Sigmoid colon (tissue), 7 donors: ENCODE results near the gene MYO1F. TPM values are rescaled to one million over a fixed set of nuclear protein-coding genes. Genes with fewer than 3 reads are reported as not detected.

ENCODE experiments used
- DNase-seq: peaks from one replicate; pipeline ENCODE4 v3.0.0-alpha.2; 2019
- H3K27ac ChIP-seq, 4 donors: fragments of 200-600 bp; sonication (generic); one replicate each; pipeline ENCODE4 v1.5.1; 2016 to 2019; ENCODE audit warnings: mild to moderate bottlenecking in 1 of 4
- H3K27me3 ChIP-seq, 3 donors: fragments of 200-600 bp; sonication (generic); one replicate each; pipeline ENCODE4 v1.5.1; 2019; ENCODE audit warnings: mild to moderate bottlenecking in 1 of 3
- H3K36me3 ChIP-seq, 4 donors: fragments of 200-600 bp; sonication (generic); one replicate each; pipeline ENCODE4 v1.5.1; 2016 to 2019
- H3K4me1 ChIP-seq, 4 donors: fragments of 200-600 bp; sonication (generic); one replicate each; pipeline ENCODE4 v1.5.1; 2017 to 2019
- H3K4me3 ChIP-seq, 4 donors: fragments of 200-600 bp; sonication (generic); one replicate each; pipeline ENCODE4 v1.5.1; 2017 to 2019; ENCODE audit warnings: mild to moderate bottlenecking in 2 of 4, moderate library complexity in 1 of 4
- H3K9me3 ChIP-seq, 4 donors: fragments of 200-600 bp in 3 of 4; sonication (generic) in 3 of 4; one replicate each; pipeline versions ENCODE4 v1.5.1 to v1.6.1; 2013 to 2019
- CTCF ChIP-seq, 4 experiments: fragments of 450-650 bp in 3 of 4; fragments of 200-600 bp in 1 of 4; IDR thresholded peaks; one replicate each; pipeline ENCODE4 v1.5.1; 2016 to 2019; ENCODE audit warnings: antibody characterized with exemption in 4 of 4, mild to moderate bottlenecking in 3 of 4, moderate library complexity in 2 of 4
- EP300 ChIP-seq, 4 donors: sonication (generic); formaldehyde crosslinking; IDR thresholded peaks; one replicate each; pipeline ENCODE4 v1.6.1; 2017; ENCODE audit warnings: antibody characterized with exemption in 4 of 4
- POLR2A ChIP-seq, 2 donors: fragments of 450-650 bp; IDR thresholded peaks; one replicate each; pipeline ENCODE4 v1.6.1; 2016; ENCODE audit warnings: antibody characterized with exemption in 2 of 2, mild to moderate bottlenecking in 2 of 2, moderate library complexity in 2 of 2
- POLR2AphosphoS5 ChIP-seq, 4 donors: sonication (generic); formaldehyde crosslinking; IDR thresholded peaks; one replicate each; pipeline ENCODE4 v1.6.1; 2017; ENCODE audit warnings: antibody characterized with exemption in 4 of 4
- WGBS, 2 donors: extraction: QIAGEN DNeasy Blood & Tissue Kit; methylation state at CpG; one replicate each; pipeline ENCODE4 v1.1.7; 2013; 5-methylcytosine and 5-hydroxymethylcytosine counted together
- intact Hi-C: fragments of 100-400 bp; cut with DNase I; formaldehyde crosslinking; loops from one replicate; pipeline ENCODE4 v1.15.1; 2023
- polyA plus RNA-seq, 3 donors: library from polyadenylated mRNA; stranded (reverse); fragments of 200-250 nt; gene quantifications; one replicate each; pipeline ENCODE4 v1.2.3, GENCODE V29; 2013
- total RNA-seq, 4 donors: library from RNA; depleted of rRNA; stranded (reverse); fragments of >200 nt; gene quantifications; one replicate each; pipeline ENCODE4 v1.1.0, GENCODE V29; 2016
- donor health status: healthy with polysubstance abuse.
- donor health status: Bipolar disorder and iron deficiency.
- donor health status: healthy.

The MYO1F gene
- total and polyA plus RNA-seq, 7 donors: 6.6 to 19.4 (median 10.2) TPM

GRCh38 chr19:8536282-8536681, 41.0 kb downstream of the MYO1F start:
- Histone ChIP-seq H3K4me3 (no peak overlapping the region), H3K27ac (no peak overlapping the region), H3K27me3 (no peaks in the 10 kb centered on the region), H3K9me3 (no peaks in the 10 kb centered on the region), H3K4me1 (no peaks in the 10 kb centered on the region), H3K36me3 (no peaks in the 10 kb centered on the region)
- 89 to 91% methylated on average over 22 of the region's 22 CpGs for WGBS, 2 donors
- intact Hi-C loops: no loop called here
- TF ChIP-seq EP300 (IDR thresholded peaks at IDR 0.05) (no peak), POLR2A (IDR thresholded peaks at IDR 0.05) (no peak), POLR2AphosphoS5 (IDR thresholded peaks at IDR 0.05) (no peak), CTCF (IDR thresholded peaks at IDR 0.05) (no peak)
- DNase-seq: no peak

DNA sequence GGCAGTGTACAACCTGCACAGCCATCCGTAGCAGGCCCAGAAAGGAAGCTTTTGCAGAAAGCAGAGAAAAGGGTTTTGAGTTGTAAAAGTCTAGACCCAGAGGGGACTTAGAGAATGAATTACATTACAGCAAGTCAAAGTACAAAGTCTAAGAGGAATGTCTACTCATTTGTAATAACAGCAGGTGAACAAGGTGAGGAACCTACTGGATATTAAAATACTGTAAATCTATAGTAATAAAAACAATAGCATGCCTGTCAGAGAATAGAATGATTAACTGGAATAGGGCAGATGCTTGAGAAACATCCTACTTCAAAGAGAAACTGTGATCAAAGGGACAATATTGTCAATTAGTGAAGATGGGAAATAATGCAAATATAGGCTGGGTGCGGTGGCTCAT, 45.0 kb downstream of the MYO1F start:
- H3K36me3 ChIP-seq: no peaks in the 10 kb centered on the region

DNA sequence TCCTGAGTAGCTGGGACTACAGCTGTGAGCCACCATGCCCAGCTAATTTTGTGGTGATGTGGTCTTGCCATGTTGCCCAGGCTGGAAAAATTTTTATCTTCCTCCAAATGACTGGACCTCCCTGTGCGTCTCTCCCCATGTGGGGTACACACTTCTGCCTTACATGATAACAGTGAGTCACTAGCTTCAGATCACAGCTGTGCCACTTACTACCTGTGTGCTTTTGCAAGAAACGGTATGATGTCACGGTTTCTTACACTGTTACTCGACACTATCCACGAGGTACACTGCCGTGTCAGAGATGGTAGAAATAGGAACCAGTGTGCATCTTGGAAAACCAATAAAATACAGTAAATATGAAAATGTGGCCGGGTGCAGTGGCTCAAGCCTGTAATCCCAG, 45.8 kb downstream of the MYO1F start:
- TF ChIP-seq POLR2A (IDR thresholded peaks at IDR 0.05): no peak
- TF ChIP-seq CTCF (IDR thresholded peaks at IDR 0.05): no peak
- TF ChIP-seq POLR2AphosphoS5 (IDR thresholded peaks at IDR 0.05): no peak
- no peak for TF ChIP-seq EP300 (IDR thresholded peaks at IDR 0.05)
- peaks cover 0 to 12% (median 8%) of the 10 kb centered on the region in 4 donors for H3K4me1 ChIP-seq
- no peaks in the 10 kb centered on the region for H3K9me3 ChIP-seq
- no peaks in the 10 kb centered on the region for H3K36me3 ChIP-seq
- no peak overlapping the region for H3K4me3 ChIP-seq
- intact Hi-C loops: no loop called here
- 84 to 88% methylated on average over 7 of the region's 7 CpGs for WGBS, 2 donors
- H3K27me3 ChIP-seq: no peaks in the 10 kb centered on the region
- no peak overlapping the region for H3K27ac ChIP-seq
- no peak for DNase-seq

More for the DNA sequence above, 45.0 kb downstream of the MYO1F start:
- intact Hi-C loops: no loop called here
- 15 to 70% methylated on average over 2 of the region's 2 CpGs for WGBS, 2 donors
- no peaks in the 10 kb centered on the region for H3K27me3 ChIP-seq
- no peak overlapping the region for H3K27ac ChIP-seq
- TF ChIP-seq POLR2AphosphoS5 (IDR thresholded peaks at IDR 0.05): no peak
- TF ChIP-seq CTCF (IDR thresholded peaks at IDR 0.05): no peak
- TF ChIP-seq POLR2A (IDR thresholded peaks at IDR 0.05): no peak
- TF ChIP-seq EP300 (IDR thresholded peaks at IDR 0.05): no peak
- peaks cover 0 to 5% (median under 1%) of the 10 kb centered on the region in 4 donors for H3K4me1 ChIP-seq
- H3K4me3 ChIP-seq: no peak overlapping the region
- no peaks in the 10 kb centered on the region for H3K9me3 ChIP-seq
- DNase-seq: no peak

DNA sequence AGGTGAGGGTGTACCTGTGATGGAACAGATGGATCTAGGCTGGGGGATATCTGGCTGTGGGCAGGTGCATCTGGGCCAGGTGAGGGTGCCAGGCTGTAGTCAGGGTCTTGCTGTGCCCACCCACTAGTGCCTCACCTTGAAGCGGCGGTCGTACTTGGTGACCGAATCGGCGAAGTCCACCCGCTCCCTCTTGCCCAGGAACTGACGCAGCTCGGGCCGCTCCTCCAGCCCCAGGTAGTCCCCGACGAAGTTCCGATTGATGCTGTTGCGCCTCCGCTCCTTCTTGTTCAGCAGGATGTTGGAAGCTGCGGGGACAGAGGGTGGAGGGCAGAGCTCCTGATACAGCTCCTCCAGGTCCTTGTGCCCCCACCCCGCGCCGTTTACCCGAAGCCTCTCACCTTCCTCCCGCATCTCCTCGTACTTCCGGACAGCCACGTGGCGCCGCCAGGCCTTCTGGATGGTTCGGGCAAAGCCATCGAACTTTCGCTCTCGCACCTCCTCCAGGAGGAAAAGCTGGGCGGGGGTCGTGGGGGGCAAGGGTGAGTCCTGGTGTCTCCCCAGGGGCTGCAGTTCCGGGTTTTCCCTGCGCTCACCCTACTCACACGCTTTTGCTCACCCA, 47.1 kb downstream of the MYO1F start:
- Histone ChIP-seq H3K27ac (no peak overlapping the region), H3K9me3 (no peaks in the 10 kb centered on the region), H3K27me3 (no peaks in the 10 kb centered on the region), H3K4me3 (no peak overlapping the region), H3K36me3 (no peaks in the 10 kb centered on the region), H3K4me1 (peaks cover 0 to 13% (median 10%) of the 10 kb centered on the region in 4 donors)
- no peak for TF ChIP-seq POLR2A (IDR thresholded peaks at IDR 0.05)
- TF ChIP-seq CTCF (IDR thresholded peaks at IDR 0.05): no peak
- no peak for TF ChIP-seq EP300 (IDR thresholded peaks at IDR 0.05)
- TF ChIP-seq POLR2AphosphoS5 (IDR thresholded peaks at IDR 0.05): no peak
- 96% methylated on average over 35 of the region's 35 CpGs for WGBS, 2 donors
- intact Hi-C loops: no loop called here
- no peak for DNase-seq
